IMR-90 (cell line): ENCODE measurements around the gene IGLON5. TPM values are rescaled to one million over a fixed set of nuclear protein-coding genes. Genes with fewer than 3 reads are reported as not detected.

Experiments used
- ATAC-seq: fragments of 200-7000 bp; cut with Tn5 transposase; 2 replicates; pipeline ENCODE4 v1.9.1; 2020; ENCODE audit warnings: low read depth, mild to moderate bottlenecking, moderate library complexity
- BruUV-seq: library from RNA; stranded (reverse); fragments of 400-500 nt; replicated peaks from 2 replicates; lab custom pipeline; 2021; lab: Mats Ljungman, UMichigan
- CTCF ChIA-PET: fragments of 300-600 bp; formaldehyde crosslinking; extraction: SDS; loops from one replicate; lab custom pipeline; 2021; ENCODE audit warnings: antibody characterized with exemption; lab: Yijun Ruan, JAX
- POLR2A ChIA-PET: fragments of 300-600 bp; sonication (Branson Sonifier 250); formaldehyde crosslinking; loops from one replicate; lab custom pipeline; 2022; ENCODE audit warnings: antibody characterized with exemption; ENCODE audit not compliant: unreplicated experiment; lab: Charles Lee
- DNase-seq: peaks from one replicate; pipeline ENCODE4 v3.0.0; 2013
- H2AFZ ChIP-seq: replicated peaks from 2 replicates; pipeline ENCODE3; 2013; ENCODE audit warnings: low read length, mild to moderate bottlenecking; ENCODE audit not compliant: poor library complexity
- H2AK5ac ChIP-seq: 2 replicates; pipeline ENCODE4 v1.6.1; 2013; ENCODE audit warnings: low read depth, low read length, inconsistent platforms
- H2AK9ac ChIP-seq: replicated peaks from 2 replicates; pipeline ENCODE3; 2013; ENCODE audit warnings: mild to moderate bottlenecking, low read depth, low read length, moderate library complexity; ENCODE audit not compliant: poor library complexity
- H2BK120ac ChIP-seq: 2 replicates; pipeline ENCODE4 v1.6.1; 2013; ENCODE audit warnings: low read depth, low read length, inconsistent platforms
- H2BK15ac ChIP-seq: 3 replicates; pipeline ENCODE4 v1.6.1; 2013; ENCODE audit warnings: low read depth, low read length, inconsistent platforms
- H2BK20ac ChIP-seq: 2 replicates; pipeline ENCODE4 v1.6.1; 2013; ENCODE audit warnings: low read depth, mild to moderate bottlenecking, inconsistent platforms, low read length, moderate library complexity
- H2BK5ac ChIP-seq: 2 replicates; pipeline ENCODE4 v1.6.1; 2013; ENCODE audit warnings: mild to moderate bottlenecking, low read depth, low read length, inconsistent platforms; ENCODE audit not compliant: poor library complexity, severe bottlenecking
- H3K14ac ChIP-seq: replicated peaks from 2 replicates; pipeline ENCODE4 v1.6.1; 2013; ENCODE audit warnings: low read depth, low read length, inconsistent platforms
- H3K18ac ChIP-seq: 2 replicates; pipeline ENCODE4 v1.6.1; 2013; ENCODE audit warnings: low read depth, low read length, control low read depth
- H3K23ac ChIP-seq: 2 replicates; pipeline ENCODE4 v1.6.1; 2013; ENCODE audit warnings: low read depth, low read length, inconsistent platforms
- H3K27ac ChIP-seq: 2 replicates; pipeline ENCODE4 v1.5.1; 2013; ENCODE audit warnings: mild to moderate bottlenecking, control low read depth, low read length; ENCODE audit not compliant: insufficient read depth
- H3K27me3 ChIP-seq: 2 replicates; pipeline ENCODE4 v1.6.1; 2013; ENCODE audit warnings: low read length; ENCODE audit not compliant: control insufficient read depth, insufficient read depth
- H3K36me3 ChIP-seq: 2 replicates; pipeline ENCODE4 v1.6.1; 2013; ENCODE audit warnings: low read length, mixed read lengths; ENCODE audit not compliant: control insufficient read depth, insufficient read depth
- H3K4ac ChIP-seq: 2 replicates; pipeline ENCODE4 v1.6.1; 2013; ENCODE audit warnings: low read depth, low read length, inconsistent platforms
- H3K4me1 ChIP-seq: 2 replicates; pipeline ENCODE4 v1.6.1; 2013; ENCODE audit warnings: low read length, mixed read lengths; ENCODE audit not compliant: control insufficient read depth, insufficient read depth
- H3K4me2 ChIP-seq: 2 replicates; pipeline ENCODE4 v1.6.1; 2013; ENCODE audit warnings: low read depth, mild to moderate bottlenecking, control low read depth, low read length, moderate library complexity
- H3K4me3 ChIP-seq: 2 replicates; pipeline ENCODE4 v1.5.1; 2013; ENCODE audit warnings: low read depth, mild to moderate bottlenecking, control low read depth, low read length, moderate library complexity; ENCODE audit not compliant: insufficient read depth
- H3K56ac ChIP-seq: 2 replicates; pipeline ENCODE4 v1.6.1; 2013; ENCODE audit warnings: low read length, inconsistent platforms; ENCODE audit not compliant: insufficient read depth; ENCODE audit errors: extremely low read depth
- H3K79me1 ChIP-seq, 2 experiments: 2 replicates each; pipeline ENCODE4 v1.6.1; 2013; ENCODE audit warnings: low read length in 2 of 2, inconsistent platforms in 1 of 2, low read depth in 1 of 2
- H3K9ac ChIP-seq: 2 replicates; pipeline ENCODE4 v1.6.1; 2013; ENCODE audit warnings: low read depth, low read length, control low read depth
- H3K9me1 ChIP-seq: 2 replicates; pipeline ENCODE4 v1.6.1; 2013; ENCODE audit warnings: low read length, inconsistent platforms; ENCODE audit not compliant: insufficient read depth
- H3K9me3 ChIP-seq: 2 replicates; pipeline ENCODE4 v1.6.1; 2013; ENCODE audit warnings: low read length; ENCODE audit not compliant: control insufficient read depth, insufficient read depth
- H4K20me1 ChIP-seq: 2 replicates; pipeline ENCODE4 v1.6.1; 2013; ENCODE audit warnings: low read length, inconsistent platforms; ENCODE audit not compliant: insufficient read depth
- H4K5ac ChIP-seq: 2 replicates; pipeline ENCODE4 v1.6.1; 2013; ENCODE audit warnings: mild to moderate bottlenecking, low read depth, low read length, control low read depth
- H4K8ac ChIP-seq, 2 experiments: 2 replicates each; pipeline ENCODE4 v1.6.1; 2013; ENCODE audit warnings: low read depth in 2 of 2, low read length in 2 of 2, control low read depth in 1 of 2, inconsistent platforms in 1 of 2
- H4K91ac ChIP-seq: 2 replicates; pipeline ENCODE4 v1.6.1; 2013; ENCODE audit warnings: low read depth, low read length, inconsistent platforms; ENCODE audit not compliant: insufficient read depth
- FOS ChIP-seq: fragments of 150-350 bp; IDR thresholded peaks from 2 replicates; pipeline ENCODE4 v1.6.1; 2016; ENCODE audit warnings: low read depth, low read length
- MXI1 ChIP-seq: IDR thresholded peaks from 2 replicates; pipeline ENCODE4 v1.6.1; 2012; ENCODE audit warnings: low read depth, mild to moderate bottlenecking, low read length, moderate library complexity, borderline replicate concordance
- POLR2A ChIP-seq: IDR thresholded peaks from 2 replicates; pipeline ENCODE4 v1.6.1; 2012; ENCODE audit warnings: mild to moderate bottlenecking, low read depth, low read length
- RCOR1 ChIP-seq: IDR thresholded peaks from 2 replicates; pipeline ENCODE4 v1.6.1; 2012; ENCODE audit warnings: mild to moderate bottlenecking, low read length, improper control_type of control experiment; ENCODE audit not compliant: insufficient replicate concordance
- WGBS, 2 experiments: methylation state at CpG; one replicate each; pipeline versions ENCODE4 v1.1.5 to v1.1.7; 2013; ENCODE audit warnings: missing lambda C conversion rate in 2 of 2; ENCODE audit not compliant: insufficient read length in 1 of 2; ENCODE audit errors: extremely low coverage in 2 of 2; 5-methylcytosine and 5-hydroxymethylcytosine counted together
- dilution Hi-C: fragments of 300-500 bp; cut with HindIII; formaldehyde crosslinking; loops from one replicate; pipeline ENCODE4 v1.14.3; 2018; ENCODE audit warnings: low sequenced_read_pairs; ENCODE audit not compliant: unreplicated experiment
- in situ Hi-C: fragments of 300-500 bp; cut with MboI; formaldehyde crosslinking; loops from 3 replicates; pipeline ENCODE4 v1.14.3; 2019; ENCODE audit warnings: low sequenced_read_pairs, inconsistent platforms, mixed read lengths
- intact Hi-C: fragments of 100-400 bp; cut with micrococcal nuclease; formaldehyde crosslinking; loops from 2 replicates; pipeline ENCODE4 v1.10.0; 2022
- polyA plus RNA-seq, 3 experiments: library from polyadenylated mRNA; depleted of rRNA; stranded (reverse); fragments of >200 nt; gene quantifications; 2 replicates each; pipeline ENCODE4 v1.2.3, GENCODE V29; 2012; ENCODE audit warnings: low replicate concordance in 1 of 3
- total RNA-seq: library from RNA; depleted of rRNA; stranded (reverse); fragments of >200 nt; gene quantifications from 2 replicates; pipeline ENCODE4 v1.2.3, GENCODE V29; 2012

IGLON5 gene
- total and polyA plus RNA-seq, 2 of the 4 experiments (the other 2 are of a cell fraction) = not detected

DNA sequence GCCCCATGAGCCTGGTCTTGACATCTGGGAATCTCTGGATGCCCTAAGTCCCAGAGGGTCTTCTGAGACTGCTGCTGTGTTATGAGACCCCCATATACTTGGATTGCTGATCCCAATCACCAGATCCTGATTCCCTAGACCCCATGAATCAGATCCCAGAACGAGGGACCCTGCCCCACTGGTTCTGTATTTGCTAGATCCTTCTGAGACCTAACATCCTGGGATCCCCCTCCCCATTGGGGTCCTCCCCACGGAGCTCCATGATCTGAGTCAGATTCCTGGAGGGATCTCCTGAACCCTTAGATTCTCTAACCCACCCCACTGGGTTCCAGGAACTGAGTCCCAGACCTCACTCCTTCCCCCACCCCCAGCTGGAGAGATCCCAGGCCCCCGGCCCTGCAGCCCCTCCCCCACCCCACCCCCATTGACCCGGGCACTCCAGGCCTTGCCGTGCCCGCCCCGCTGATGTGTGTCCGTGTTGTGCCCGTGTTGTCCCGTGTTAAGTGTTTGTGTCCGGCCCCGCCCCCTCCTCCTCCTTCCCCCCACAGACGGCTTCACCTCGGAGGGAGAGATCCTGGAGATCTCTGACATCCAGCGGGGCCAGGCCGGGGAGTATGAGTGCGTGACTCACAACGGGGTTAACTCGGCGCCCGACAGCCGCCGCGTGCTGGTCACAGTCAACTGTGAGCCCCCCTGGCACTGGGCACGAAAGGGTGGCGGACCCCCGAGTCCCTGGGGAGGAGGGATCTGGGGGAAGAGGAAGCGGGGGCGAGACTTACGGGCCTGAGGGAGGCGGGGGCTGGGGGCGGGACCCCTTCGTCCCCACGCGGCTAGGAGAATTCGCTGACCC, 15.0 kb downstream of the IGLON5 start:
- in situ Hi-C loops = no loop called here
- ChIA-PET CTCF (no interaction called here), POLR2A (no interaction called here)
- Histone ChIP-seq H3K9me1 (no peaks in the 10 kb centered on the region), H2BK5ac (no peak overlapping the region), H3K27me3 (peaks cover 4% of the 10 kb centered on the region; the same call in 1 of the 2 replicates), H3K4me1 (no peaks in the 10 kb centered on the region), H3K18ac (no peak overlapping the region), H2BK120ac (no peak overlapping the region), H3K79me1 (no peaks in the 10 kb centered on the region), H4K8ac (no peak overlapping the region), H3K9me3 (no peaks in the 10 kb centered on the region), H3K14ac (no peak overlapping the region), H3K4me3 (no peak overlapping the region), H4K5ac (no peak overlapping the region), H4K20me1 (no peaks in the 10 kb centered on the region), H2BK20ac (no peak overlapping the region), H3K4me2 (no peak overlapping the region), H4K91ac (no peak overlapping the region), H3K9ac (no peak overlapping the region), H2AK9ac (no peak overlapping the region), H2BK15ac (no peak overlapping the region), H3K27ac (no peak overlapping the region), H3K4ac (no peak overlapping the region), H3K56ac (no peak overlapping the region), H2AK5ac (no peak overlapping the region), H2AFZ (no peak overlapping the region), H3K36me3 (no peaks in the 10 kb centered on the region), H3K23ac (no peak overlapping the region)
- intact Hi-C loops = no loop called here
- WGBS, 2 experiments = 21% methylated on average over 5 of the region's 36 CpGs; no CpG with 5 or more reads in 1 of the 2 experiments
- dilution Hi-C loops = no loop called here
- BruUV-seq = no TSS peak
- no peak for ATAC-seq
- DNase-seq = no peak
- TF ChIP-seq RCOR1 = no peak
- no peak for TF ChIP-seq FOS
- TF ChIP-seq POLR2A = no peak
- TF ChIP-seq MXI1 = no peak
